ENCODE results near the gene NFE2L1. TPM values are rescaled to one million over a fixed set of nuclear protein-coding genes. Genes with fewer than 3 reads are reported as not detected.
A peak's percentile ranks its signal among the peaks of the same experiment; 100 is the strongest.

Gene NFE2L1
- total RNA-seq, 2 donors from 2014 or later, result 527 to 675 TPM

- ATAC-seq (no peak), DNase-seq (no peak)
- intact Hi-C loops (cut with DNase I), result no loop called here
Measured at GRCh38 chr17:48095611-48096010, 47.5 kb downstream of the NFE2L1 start.

DNA sequence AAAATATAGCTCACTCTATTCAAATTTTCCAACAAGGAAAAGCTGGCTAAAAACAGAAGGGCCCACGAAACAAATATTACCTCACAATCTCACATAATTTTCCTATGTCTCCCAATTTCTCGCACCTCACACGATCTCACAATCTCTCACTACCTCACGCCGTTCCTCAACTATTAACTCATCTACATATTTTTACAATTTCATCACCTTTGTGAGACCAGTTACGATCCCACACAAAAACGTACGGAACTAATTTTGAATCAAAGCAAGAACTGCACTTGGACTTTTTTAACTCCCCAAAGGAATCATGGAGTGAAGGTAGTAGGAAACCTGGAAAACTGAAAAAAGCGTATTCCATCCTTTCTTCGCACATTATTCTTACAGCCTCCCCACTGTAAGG is 52.0 kb downstream of the NFE2L1 start:
- ATAC-seq (no peak), DNase-seq (no peak)
- intact Hi-C loops (cut with DNase I), result no loop called here

GRCh38 chr17:48100591-48101011 is 52.4 kb downstream of the NFE2L1 start:
- DNase-seq (peak; percentile 67), ATAC-seq (peak; percentile 27 to 46)
- intact Hi-C loops (cut with DNase I), result no loop called here

GRCh38 chr17:48101012-48101720 is 53.0 kb downstream of the NFE2L1 start, which contains the start of gene CBX1:
TSS of gene CBX1 (minus strand) at chr17:48101478. CDS start at chr17:48077004, 24,474 bp downstream.
- DNase-seq (peak; percentile 95), ATAC-seq (peak; percentile 99)
- intact Hi-C loops (cut with DNase I), result no loop called here

DNA sequence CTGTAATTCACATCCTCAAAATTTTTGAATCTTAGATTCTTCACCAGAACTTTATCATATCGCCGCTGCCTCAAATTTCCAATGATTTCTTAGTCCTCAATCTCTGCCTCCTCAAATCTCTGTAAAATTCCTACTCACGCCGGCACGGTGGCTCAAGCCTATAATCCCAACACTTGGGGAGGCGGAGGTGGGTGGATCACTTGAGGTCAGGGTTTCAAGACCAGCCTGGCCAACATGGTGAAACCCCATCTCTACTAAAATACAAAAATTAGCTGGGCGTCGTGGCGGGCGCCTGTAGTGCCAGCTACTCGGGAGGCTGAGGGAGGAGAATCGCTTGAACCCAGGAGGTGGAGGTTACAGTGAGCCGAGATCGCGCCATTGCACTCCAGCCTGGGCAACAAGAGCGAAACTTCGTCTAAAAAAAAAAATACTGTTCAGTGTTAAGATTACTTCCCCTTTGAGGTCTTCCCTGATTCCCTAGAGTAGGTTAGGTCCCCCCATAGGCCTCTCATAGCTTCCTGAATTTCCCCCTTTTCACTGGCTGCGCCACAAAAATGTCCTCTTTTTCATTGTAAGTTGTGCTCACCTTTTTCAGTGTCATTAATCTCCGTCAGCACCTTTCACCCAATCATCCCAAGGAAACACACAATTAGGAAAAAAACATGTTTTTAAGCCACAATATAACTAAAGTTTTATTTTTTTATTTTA is 54.0 kb downstream of the NFE2L1 start:
- DNase-seq (no peak), ATAC-seq (no peak)
- intact Hi-C loops (cut with DNase I), result no loop called here

- DNase-seq (no peak), ATAC-seq (no peak)
- intact Hi-C loops (cut with DNase I), result no loop called here
Measured at GRCh38 chr17:48102798-48103715, 54.9 kb downstream of the NFE2L1 start.

DNA sequence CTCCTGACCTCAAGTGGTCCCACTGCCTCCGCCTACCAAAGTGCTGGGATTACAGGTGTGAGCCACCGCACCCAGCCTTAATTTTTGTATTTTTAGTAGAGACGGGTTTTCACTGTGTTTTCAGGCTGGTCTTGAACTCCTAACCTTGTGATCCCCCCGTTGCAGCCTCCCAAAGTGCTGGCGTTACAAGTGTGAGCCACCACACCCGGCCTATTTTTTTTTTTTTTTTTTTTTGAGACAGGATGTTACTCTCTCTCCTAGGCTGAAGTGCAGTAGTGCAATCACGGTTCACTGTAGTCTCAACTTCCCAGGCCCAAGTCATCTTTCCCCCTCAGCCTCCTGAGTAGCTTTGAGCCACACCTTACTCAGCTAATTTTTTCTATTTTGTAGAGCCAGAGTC is 56.3 kb downstream of the NFE2L1 start:
- intact Hi-C loops (cut with DNase I), result no loop called here
- ATAC-seq (no peak), DNase-seq (no peak)

DNA sequence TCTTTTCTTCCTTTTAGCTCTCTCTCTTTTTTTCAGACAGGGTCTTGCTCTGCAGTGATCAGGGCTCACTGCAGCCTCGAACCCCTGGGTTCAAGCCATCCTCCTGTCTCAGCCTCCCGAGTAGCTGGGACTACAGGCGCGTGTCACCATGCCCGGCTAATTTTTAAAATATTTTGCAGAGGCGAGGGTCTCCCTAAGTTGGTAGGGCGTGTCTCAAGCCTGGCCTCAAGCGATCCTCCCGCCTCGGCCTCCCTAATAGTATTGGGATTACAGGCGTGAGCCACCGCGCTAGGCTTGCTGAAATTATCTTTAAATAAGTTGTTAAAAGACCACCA is 58.6 kb downstream of the NFE2L1 start:
- intact Hi-C loops (cut with DNase I), result no loop called here
- no peak for DNase-seq
- no peak for ATAC-seq

DNA sequence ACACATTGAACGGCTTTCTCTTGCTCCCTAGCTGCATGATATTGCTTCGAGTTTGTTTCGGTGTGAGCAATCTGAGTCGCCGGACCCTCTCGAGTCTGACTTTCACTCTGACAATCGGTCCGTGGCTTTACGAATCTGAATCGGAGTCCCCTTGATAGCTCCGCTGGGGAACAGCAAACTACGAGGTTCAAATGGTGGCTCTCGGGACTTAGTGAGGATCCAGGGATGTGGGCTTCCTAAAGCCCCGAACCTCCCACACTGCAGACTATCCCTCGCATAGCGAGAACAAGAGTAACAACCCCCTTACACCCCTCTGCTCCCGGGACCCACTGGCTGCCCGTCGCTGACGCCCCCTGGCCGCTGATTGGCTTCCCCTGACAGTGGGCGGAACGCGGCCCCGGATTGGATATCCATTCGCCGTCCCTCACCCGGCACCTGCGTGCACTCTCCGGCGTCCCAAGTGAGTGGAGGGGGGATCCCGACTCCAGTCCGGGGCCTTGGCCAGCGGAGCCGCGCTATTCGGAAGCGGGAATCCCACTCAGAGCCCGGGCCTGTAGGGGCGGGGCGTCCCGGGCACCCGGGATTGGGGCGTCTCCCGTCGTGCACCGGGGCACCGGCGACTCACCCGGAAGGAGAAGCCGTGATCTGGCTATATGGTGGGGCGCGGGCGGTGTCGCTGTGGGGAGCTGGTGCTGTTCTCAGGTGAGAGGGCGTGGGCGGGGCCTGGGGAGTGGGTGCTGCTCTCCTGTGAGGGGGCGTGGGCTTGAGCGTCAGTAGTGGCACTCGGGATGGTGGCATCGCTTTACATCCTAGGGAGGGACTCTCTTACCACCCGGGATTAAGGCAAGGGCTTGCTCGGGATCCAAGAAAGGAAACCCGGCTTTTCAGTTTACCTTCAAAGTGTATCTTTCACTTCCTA is 59.2 kb downstream of the NFE2L1 start, which contains the start of gene SNX11:
TSS of gene SNX11 (plus strand) at position 630 of the 919 bp plus-strand sequence. CDS start 4,278 bp downstream, outside the sequence.
- intact Hi-C loops (cut with DNase I), result no loop called here
- peak; percentile 98 to 99 for ATAC-seq

GRCh38 chr17:48110761-48111160 is 62.6 kb downstream of the NFE2L1 start:
- no peak for DNase-seq
- ATAC-seq, result no peak
- intact Hi-C loops (cut with DNase I), result no loop called here

More for the DNA sequence above, 59.2 kb downstream of the NFE2L1 start, which contains the start of gene SNX11:
- peak; percentile 92 for DNase-seq

Small RNAs within 50 kb of the gene (microRNA-seq; reads per million reads assigned to microRNA genes)
- 1,100 to 1,887 reads per million in 2 donors for gene MIR152

Other genes starting within 250 kb of the NFE2L1 start
- gene OSBPL7, start 226.6 kb upstream of the NFE2L1 start, total RNA-seq, result 1 to 10 TPM; 4.5 to 5.4 TPM
- 10 to 100 TPM; 33.9 to 38.8 TPM for gene MRPL10, start 216.8 kb upstream of the NFE2L1 start, total RNA-seq
- gene LRRC46, start 216.7 kb upstream of the NFE2L1 start, total RNA-seq, result not detected
- gene SCRN2, start 207.1 kb upstream of the NFE2L1 start, total RNA-seq, result 10 to 100 TPM; 32.2 to 33.6 TPM
- under 1 TPM; 0.24 to 0.50 TPM for gene SP6, start 197.2 kb upstream of the NFE2L1 start, total RNA-seq
- 10 to 100 TPM; 12.6 to 14.1 TPM for gene SP2, start 152.1 kb upstream of the NFE2L1 start, total RNA-seq
- gene PNPO, start 106.8 kb upstream of the NFE2L1 start, total RNA-seq, result 10 to 100 TPM; 23.4 to 25.4 TPM
- gene PRR15L, start 90.5 kb upstream of the NFE2L1 start, total RNA-seq, result under 1 TPM; 0.47 to 0.62 TPM
- gene CDK5RAP3, start 77.2 kb upstream of the NFE2L1 start, total RNA-seq, result 10 to 100 TPM; 62.6 to 66.3 TPM
- 10 to 100 TPM; 50.5 to 54.0 TPM for gene COPZ2, start 10.6 kb upstream of the NFE2L1 start, total RNA-seq
- 10 to 100 TPM; 29.2 to 35.6 TPM for gene CBX1, start 53.1 kb downstream of the NFE2L1 start, total RNA-seq
- gene SNX11, start 59.4 kb downstream of the NFE2L1 start, total RNA-seq, result 10 to 100 TPM; 13.3 to 14.7 TPM

All from left cardiac atrium (tissue), 4 donors.